HFF-Myc (cell line): ENCODE measurements around the gene PPA2.

Experiments used
- DNase-seq: peaks from one replicate; pipeline ENCODE4 v3.0.0-alpha.2; 2011; ENCODE audit warnings: low read depth; ENCODE audit errors: extremely low read depth
- H3K4me3 ChIP-seq: replicated peaks from 2 replicates; pipeline ENCODE4 v1.5.1; 2011; ENCODE audit warnings: low read depth, mild to moderate bottlenecking, control low read depth, low read length
- CTCF ChIP-seq: IDR thresholded peaks from 2 replicates; pipeline ENCODE4 v1.5.1; 2012; ENCODE audit warnings: mild to moderate bottlenecking, low read depth, low read length, control low read depth; ENCODE audit errors: missing control alignments

The PPA2 gene

DNA sequence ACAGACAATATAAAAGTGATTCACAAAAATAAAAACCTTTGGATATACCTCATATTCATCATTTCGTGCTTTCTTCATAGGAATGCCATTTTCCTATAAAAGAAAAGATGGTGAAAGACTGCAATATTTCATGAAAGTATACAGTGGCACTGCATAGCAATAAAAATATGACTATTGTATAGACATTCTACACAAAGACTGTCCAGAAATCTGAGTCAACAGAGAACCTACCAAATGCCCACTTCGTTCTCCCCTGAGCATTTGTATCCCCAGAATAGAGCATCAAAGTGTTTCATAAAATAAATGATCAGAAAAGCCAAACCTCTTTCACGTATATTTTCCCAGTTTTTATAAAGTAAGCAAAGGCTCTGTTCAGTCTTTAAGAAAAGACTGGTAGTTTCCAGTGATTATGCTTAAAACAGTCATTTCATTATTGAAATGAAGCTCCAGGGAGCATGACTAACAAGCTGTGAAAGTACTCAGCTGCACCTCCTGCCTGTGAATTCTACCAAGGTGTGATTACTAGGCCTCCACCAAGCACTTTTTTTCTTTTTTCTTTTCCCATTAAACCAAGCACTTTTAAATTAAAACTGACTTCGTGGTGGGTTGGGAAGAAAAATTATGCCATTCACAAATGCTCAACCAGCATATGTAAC lies 20.2 kb downstream of the PPA2 start:
- DNase-seq = no peak
- no peak for TF ChIP-seq CTCF
- no peak overlapping the region for H3K4me3 ChIP-seq

GRCh38 chr4:105451346-105451745 lies 22.5 kb downstream of the PPA2 start:
- no peak for TF ChIP-seq CTCF
- no peak for DNase-seq
- no peak overlapping the region for H3K4me3 ChIP-seq

- TF ChIP-seq CTCF = no peak
- no peak overlapping the region for H3K4me3 ChIP-seq
- no peak for DNase-seq
Measured at GRCh38 chr4:105440890-105441289, 33.0 kb downstream of the PPA2 start.

DNA sequence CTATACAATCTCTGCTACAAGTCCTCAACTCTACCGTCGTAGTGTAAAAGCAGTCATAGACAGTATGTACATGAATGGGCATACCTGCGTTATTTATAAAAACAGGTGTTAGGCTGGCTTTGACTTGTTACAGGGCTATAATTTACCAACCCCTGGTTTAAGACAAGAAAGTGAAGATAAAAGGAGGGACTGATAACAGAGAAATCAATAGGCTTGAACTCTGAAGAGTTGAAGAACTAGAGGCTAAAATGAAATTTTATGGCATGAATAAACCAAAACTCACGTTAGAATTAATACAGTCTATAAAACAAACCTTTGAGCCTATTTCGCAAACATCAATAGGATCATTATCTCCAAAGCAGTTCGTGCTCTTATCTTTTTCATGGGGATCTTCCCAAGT lies 36.2 kb downstream of the PPA2 start:
- no peak for DNase-seq
- TF ChIP-seq CTCF = no peak

DNA sequence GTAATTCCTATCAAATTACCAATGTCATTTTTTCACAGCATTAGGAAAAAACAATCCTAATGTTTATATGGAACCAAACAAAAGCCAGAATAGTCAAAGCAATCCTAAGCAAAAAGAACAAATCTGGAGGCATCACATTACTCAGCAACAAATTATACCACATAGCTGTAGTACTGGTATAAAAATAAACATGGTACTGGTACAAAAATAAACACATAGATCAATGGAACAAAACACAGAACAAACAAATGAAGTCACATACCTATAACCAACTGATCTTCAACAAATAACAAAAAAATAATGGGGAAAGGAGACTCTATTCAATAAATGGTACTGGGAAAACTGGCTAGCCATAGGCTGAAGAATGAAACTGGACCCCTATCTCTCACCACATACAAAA lies 37.4 kb downstream of the PPA2 start:
- DNase-seq = no peak
- TF ChIP-seq CTCF = no peak

More for the DNA sequence above, 36.2 kb downstream of the PPA2 start:
- no peak overlapping the region for H3K4me3 ChIP-seq

DNA sequence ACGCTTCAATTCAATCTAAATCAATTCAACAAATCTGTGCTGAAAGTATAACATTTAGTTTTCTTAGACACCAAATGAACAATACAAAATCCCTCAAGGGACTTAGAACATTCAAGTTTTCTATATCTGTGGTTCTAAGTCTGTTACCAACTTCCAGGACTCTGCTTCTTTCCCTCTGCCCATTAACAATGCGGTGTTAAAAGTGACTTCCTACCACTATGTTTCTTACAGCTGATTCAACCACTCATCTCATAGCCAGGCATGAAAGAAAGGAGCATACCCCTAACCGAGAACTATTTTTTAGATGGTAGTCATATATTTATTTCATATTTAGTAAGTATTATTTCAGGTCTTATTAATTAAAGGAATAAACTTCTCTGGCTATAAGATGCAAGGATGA lies 38.9 kb downstream of the PPA2 start:
- no peak overlapping the region for H3K4me3 ChIP-seq
- no peak for DNase-seq
- TF ChIP-seq CTCF = no peak

More for the DNA sequence above, 37.4 kb downstream of the PPA2 start:
- no peak overlapping the region for H3K4me3 ChIP-seq

GRCh38 chr4:105433421-105433820 lies 40.4 kb downstream of the PPA2 start:
- TF ChIP-seq CTCF = no peak
- DNase-seq = no peak

More at GRCh38 chr4:105433421-105433820, 40.4 kb downstream of the PPA2 start:
- H3K4me3 ChIP-seq = no peak overlapping the region
